Activated naive CD4-positive, alpha-beta T cell treated with anti-CD3 and anti-CD28 coated beads, Interleukin-2, amount 50 U/mL, for 16 hours (primary cell): ENCODE measurements around the gene CEP164.
"Not testable (repeated sequence)": the region's sequence is repeated elsewhere in the genome, so short reads cannot be mapped to it uniquely, and the experiment has no call there.

Source experiments
- DNase-seq: peaks from one replicate; pipeline ENCODE4 v3.0.0-alpha.2; 2020

Gene CEP164

GRCh38 chr11:117399100-117399840 is 71.6 kb downstream of the CEP164 start:
- not testable (repeated sequence) for DNase-seq

GRCh38 chr11:117405898-117406297 is 78.2 kb downstream of the CEP164 start:
- DNase-seq: not testable (repeated sequence)

DNA sequence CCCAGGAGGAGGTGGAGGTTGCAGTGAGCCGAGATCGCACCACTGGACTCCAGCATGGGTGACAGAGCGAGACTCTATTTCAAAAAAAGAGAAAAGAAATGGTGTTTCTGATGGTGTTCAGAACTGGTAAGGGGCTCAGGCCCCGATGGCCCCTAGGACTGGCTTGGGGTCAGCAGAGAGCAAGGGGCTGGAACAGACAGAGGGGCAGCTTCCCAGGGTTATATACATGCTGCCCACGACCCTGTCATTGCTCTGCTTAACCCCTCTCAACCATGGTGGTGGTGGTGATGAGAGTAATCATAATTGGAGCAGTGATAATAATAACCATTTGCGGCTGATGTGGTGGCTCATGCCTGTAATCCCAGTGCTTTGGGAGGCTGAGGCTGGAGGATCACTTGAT is 79.4 kb downstream of the CEP164 start:
- no peak for DNase-seq

- no peak for DNase-seq
Measured at GRCh38 chr11:117408356-117408755, 80.7 kb downstream of the CEP164 start.

- DNase-seq: no peak
Measured at GRCh38 chr11:117409511-117409910, 81.9 kb downstream of the CEP164 start.

DNA sequence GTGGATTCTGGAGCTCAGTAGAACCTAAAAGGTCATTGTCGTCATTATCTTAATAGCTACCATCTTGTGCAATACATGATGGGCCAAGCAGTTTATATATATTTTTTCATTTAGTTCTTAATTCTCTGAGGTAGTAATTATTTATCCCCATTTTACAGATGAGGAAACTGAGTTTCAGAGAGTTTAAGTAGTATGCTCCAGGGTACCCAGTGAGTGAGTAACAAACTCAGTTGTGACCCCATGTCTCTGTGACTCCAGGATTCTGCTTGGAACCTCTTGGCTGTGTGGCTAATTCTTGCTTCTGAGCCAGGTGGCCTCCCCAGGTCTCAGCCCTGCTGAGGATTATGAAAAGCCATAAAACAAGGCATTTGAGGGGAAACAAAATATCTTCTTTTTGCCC is 82.6 kb downstream of the CEP164 start:
- no peak for DNase-seq

DNA sequence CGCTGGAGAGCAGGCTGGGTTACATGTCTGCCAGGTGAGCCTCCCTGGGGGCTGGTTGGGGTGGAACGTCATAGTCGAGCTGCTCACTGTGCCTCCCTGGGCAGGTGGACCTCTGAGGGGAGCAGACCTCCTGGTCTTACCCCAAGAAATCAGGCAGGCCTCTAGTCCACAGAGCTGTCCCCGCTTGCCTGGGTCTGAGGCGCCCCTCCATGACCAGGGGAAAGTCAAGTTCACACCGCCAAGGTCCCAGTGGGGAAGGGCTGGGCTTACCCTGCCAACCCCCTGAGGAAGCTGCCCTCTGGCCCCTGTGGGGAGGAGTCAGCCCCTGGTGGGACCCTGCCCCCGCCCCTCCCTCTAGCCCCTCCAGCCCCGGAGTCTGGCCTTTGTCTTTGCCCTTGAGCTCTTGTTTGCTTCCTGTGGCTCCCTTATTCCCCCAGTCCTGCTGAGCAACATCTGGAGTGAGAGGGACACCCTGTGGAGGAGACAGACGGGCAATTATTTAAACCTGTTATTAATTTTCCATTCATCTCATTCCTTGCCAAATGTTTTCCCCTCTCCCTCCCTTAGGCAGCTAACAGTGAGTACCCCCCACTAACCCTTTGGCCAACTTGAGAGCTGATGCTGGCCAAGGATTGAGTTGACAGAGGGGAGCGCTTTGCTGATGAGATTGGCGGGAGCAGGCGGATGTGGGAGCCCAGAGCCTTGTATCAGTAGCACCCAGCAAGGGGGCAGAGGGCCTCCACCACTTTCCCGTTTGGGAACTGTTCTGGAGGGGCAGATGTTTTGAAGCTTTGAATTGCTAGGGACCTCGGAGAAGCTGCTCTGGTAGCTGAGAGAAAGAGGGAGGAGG is 83.4 kb downstream of the CEP164 start:
- no peak for DNase-seq

GRCh38 chr11:117411736-117412135 is 84.1 kb downstream of the CEP164 start:
- DNase-seq: no peak

DNA sequence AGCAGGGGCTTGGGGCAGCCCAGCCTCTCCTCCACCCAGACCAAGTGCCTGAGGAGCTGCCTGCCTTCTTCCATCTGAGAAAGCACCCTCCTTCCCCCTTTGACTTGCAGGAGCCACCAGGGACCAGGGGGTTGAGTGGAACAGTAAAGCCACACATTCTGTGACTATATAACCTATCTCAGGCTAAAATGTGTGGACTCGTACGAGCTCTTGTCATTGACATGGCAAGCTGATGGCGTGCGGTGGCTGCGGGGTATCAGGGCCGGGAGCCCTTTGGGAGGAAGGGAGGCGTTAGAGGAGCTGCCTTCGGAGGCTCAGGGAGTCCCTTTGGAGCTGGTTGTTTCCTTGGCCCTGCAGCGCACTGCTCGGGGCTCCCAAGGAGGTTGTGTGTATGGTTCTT is 84.5 kb downstream of the CEP164 start:
- no peak for DNase-seq

DNA sequence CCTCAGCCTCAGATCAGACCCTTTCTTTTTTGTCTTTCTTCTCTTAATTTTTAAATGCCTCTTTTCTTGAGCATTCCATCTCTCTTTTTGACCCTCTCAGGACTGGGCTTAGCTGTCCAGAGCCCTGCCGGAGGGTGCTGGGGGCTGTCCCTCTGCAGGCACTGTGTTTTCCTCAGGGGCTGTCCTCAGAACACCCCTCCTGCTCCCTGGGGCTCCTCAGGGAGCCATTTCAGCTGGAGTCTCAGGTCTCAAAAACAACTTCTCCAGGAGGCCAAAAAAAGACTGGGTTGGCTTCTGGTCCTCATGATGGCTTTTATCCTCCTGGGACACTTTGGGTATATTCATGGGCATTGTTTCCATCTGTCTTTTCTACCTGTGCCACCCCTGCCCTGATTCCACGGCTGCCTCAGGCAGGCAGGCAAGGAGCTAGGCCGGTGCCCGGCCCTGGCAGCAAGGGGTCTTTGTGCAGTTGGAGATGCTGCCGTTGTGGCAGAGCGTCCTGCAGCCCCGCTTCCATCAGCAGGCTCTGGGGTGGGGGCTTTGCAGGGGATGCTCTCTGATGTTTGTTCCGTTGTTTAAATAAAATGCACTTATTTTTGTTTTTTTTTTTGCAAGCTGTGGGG is 85.1 kb downstream of the CEP164 start:
- DNase-seq: no peak

DNA sequence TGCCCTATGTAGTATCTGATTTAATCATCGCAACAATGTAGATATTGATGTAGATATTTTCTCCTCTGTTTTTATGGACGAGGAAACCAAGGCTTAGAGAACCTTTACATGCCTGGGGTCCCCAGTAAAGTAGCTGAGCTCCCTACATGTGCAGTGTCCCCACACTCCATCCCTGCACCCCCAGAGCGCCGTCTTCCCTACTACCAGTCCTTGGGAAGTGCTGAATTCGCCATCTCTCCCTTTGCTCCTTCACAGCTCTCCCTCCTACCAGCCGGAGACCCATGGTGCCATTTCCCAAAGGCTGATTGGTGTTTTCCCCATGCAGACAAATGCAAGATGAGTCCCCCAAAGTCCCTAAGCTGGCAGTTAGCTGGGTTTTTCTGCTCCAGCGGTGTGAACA is 86.0 kb downstream of the CEP164 start:
- no peak for DNase-seq

DNA sequence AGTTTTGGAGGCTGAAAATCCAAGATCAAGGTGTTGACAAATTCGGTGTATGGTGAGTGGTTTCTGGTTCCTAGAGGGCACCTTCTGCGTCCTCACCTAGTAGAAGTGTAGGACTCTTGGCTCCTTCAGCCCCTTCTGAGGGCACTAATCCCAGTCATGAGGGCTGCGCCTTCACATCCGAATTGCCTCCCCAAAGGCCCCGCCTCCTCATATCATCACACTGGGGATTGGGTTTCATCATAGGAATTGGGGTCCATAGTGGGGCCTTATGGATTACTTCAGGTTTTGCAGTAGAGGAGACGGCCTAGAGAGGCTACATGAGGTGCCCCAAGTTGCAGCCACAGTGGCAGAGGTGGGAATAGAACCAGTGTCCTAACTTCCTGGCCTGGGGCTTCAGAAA is 87.1 kb downstream of the CEP164 start:
- DNase-seq: no peak

GRCh38 chr11:117415358-117415896 is 87.8 kb downstream of the CEP164 start:
- no peak for DNase-seq

DNA sequence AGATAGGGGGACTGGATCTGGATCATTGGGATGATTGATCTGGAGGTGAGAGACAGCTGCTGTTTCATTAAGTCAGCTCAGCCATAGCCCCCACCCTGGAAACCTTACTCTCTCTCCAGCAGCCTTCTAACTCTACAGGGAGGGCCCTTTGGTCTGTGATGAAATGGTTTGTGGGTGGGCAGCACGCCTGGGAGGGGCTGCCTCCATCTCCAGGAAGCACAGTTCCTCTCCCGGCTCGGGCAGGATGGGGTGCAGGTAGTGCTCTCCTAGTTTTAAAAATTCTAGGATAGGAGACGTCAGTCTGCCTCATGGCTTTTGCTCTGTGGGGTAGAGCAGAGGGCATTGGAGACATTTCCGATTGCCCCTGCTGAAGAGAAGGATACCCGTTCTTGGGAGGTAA is 89.7 kb downstream of the CEP164 start:
- no peak for DNase-seq

DNA sequence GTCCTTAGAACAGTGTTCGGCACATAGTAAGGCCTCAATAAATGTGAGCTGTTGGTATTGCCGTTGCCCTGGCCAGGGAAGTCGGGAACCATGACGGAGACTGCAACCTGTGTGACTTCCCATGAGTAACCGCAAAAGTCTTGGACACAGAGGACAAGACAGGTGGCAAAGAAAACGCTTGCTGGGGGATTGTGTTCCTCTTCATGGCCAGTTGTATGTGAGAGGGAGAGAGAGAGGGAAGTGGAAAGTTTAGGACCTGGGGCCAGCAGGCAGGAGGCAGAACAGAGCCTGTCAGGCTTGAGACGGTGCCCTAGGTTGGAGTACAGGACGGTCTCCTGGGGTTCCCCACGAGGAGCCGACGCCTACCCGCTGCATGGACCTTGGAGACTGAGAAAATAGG is 90.2 kb downstream of the CEP164 start:
- no peak for DNase-seq

DNA sequence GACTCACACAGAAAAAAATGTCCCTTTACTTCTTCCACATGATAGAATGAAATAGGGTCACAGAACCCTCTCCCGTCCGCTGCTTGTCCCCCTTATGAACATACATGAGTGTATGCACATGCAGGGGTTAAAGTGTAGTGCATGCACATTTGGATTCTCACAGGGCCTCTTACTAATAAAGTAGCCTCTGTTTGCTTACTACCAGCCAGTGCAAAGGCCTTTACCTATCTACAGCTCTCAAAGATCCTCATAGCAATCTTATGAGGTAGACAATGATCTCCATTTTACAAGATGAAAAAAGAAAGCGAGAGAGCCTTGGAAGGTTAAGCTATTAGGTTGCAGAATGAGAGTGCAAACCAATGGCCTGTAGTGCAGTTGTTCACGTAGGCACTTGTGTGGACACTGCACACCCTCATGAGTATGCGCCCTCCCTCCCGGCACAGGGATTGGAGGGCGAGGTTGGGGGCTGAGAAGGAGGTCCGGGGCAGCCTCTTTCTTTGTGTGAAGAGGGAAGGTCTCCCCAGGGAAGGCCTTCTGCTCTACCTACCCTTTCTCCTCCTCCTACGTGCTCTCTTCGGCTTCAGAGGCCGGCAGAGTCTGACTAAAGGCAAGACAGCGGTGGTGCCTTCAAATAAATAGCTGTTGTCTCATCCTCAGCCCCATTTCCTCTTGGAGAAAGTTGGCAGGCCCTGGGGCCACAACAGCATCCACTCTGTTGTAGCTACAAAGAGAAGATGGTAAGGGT is 91.3 kb downstream of the CEP164 start:
- no peak for DNase-seq

GRCh38 chr11:117419482-117420142 is 92.0 kb downstream of the CEP164 start:
- no peak for DNase-seq

- no peak for DNase-seq
Measured at GRCh38 chr11:117420143-117420485, 92.5 kb downstream of the CEP164 start.

GRCh38 chr11:117420598-117420997 is 92.9 kb downstream of the CEP164 start:
- no peak for DNase-seq

GRCh38 chr11:117421041-117421440 is 93.4 kb downstream of the CEP164 start:
- DNase-seq: no peak

GRCh38 chr11:117421476-117421875 is 93.8 kb downstream of the CEP164 start:
- DNase-seq: no peak

- no peak for DNase-seq
Measured at GRCh38 chr11:117423046-117423575, 95.5 kb downstream of the CEP164 start.
